Measurements from ENCODE around the gene NEK4. TPM values are rescaled to one million over a fixed set of nuclear protein-coding genes. Genes with fewer than 3 reads are reported as not detected.
"Not testable (repeated sequence)": the region's sequence is repeated elsewhere in the genome, so short reads cannot be mapped to it uniquely, and the experiment has no call there.

The NEK4 gene
- total and polyA plus RNA-seq, 2 donors (not counting 1 experiment from before 2014, with no cell fraction given): 9.0 to 33.8 TPM

GRCh38 chr3:52777127-52777958 lies 6.6 kb upstream of the NEK4 start, which contains the start of gene ITIH1:
Gene ITIH1, plus strand, starts transcription at chr3:52777599. Its CDS starts 17 bp downstream, at chr3:52777616.
- Mint-ChIP-seq H3K27me3 (no peaks in the 10 kb centered on the region), H3K27ac (peak within 1 kb of the TSS; percentile 50), H3K4me1 (peaks cover 14% of the 10 kb centered on the region), H3K9me3 (ENCODE audit: insufficient read depth) (no peaks in the 10 kb centered on the region), H3K4me3 (no peak within 1 kb of the TSS)
- Histone ChIP-seq H2AFZ (ENCODE audit: insufficient read depth, low read depth, low read length, poor library complexity, severe bottlenecking) (no peak within 1 kb of the TSS), H4K20me1 (ENCODE audit: control insufficient read depth, insufficient read depth, low read length, poor library complexity, severe bottlenecking) (no peaks in the 10 kb centered on the region), H3K9ac (ENCODE audit: low read length) (no peak within 1 kb of the TSS), H3K27ac (ENCODE audit: low read length in 2 of 2) (no peak within 1 kb of the TSS), H3K79me2 (ENCODE audit: control insufficient read depth, insufficient read depth, low read length) (no peaks in the 10 kb centered on the region), H3K9me3 (ENCODE audit: control extremely low read depth in 1 of 3, control insufficient read depth in 2 of 3, insufficient read depth in 1 of 3, low read length in 2 of 3) (no peaks in the 10 kb centered on the region), H3K4me2 (replicated peaks; ENCODE audit: low read depth, low read length, poor library complexity, severe bottlenecking) (no peak within 1 kb of the TSS), H3K27me3 (replicated peaks in 1 of 4; ENCODE audit: control extremely low read depth in 1 of 4, control insufficient read depth in 3 of 4, insufficient read depth in 4 of 4, low read length in 3 of 4) (no peaks in the 10 kb centered on the region), H3K36me3 (replicated peaks in 1 of 2; ENCODE audit: control extremely low read depth in 1 of 2, control insufficient read depth in 1 of 2, extremely low read depth in 1 of 2, insufficient read depth in 2 of 2, low read length in 1 of 2) (no peaks in the 10 kb centered on the region), H3K4me1 (ENCODE audit: control insufficient read depth in 2 of 2, insufficient read depth in 2 of 2, low read length in 2 of 2) (peaks cover 14 to 19% of the 10 kb centered on the region in 2 donors), H3K4me3 (ENCODE audit: control extremely low read depth in 1 of 5, extremely low read depth in 1 of 5, insufficient read depth in 1 of 5, low read depth in 2 of 5, low read length in 4 of 5) (no peak within 1 kb of the TSS)
- DNase-seq: no peak
- ATAC-seq (ENCODE audit: low read depth): no peak
- WGBS (ENCODE audit: insufficient coverage): 92% methylated on average over 10 of the region's 12 CpGs
- CTCF ChIA-PET: interaction anchor here (0.7 kb wide), 1 partner anchor 15 kb away, joined by 3 read pairs; no protein-coding TSS in a partner anchor
- intact Hi-C loops (cut with micrococcal nuclease): no loop called here
- TF ChIP-seq CTCF (IDR thresholded peaks at IDR 0.05) (no peak), EZH2 (IDR thresholded peaks at IDR 0.05; ENCODE audit: borderline replicate concordance, insufficient read depth, low read depth, low read length, poor library complexity, severe bottlenecking) (no peak)
- POLR2A ChIA-PET: no interaction called here

- 100% methylated on average over 5 of the region's 6 CpGs for WGBS (ENCODE audit: insufficient coverage)
- H3K9me3 Mint-ChIP-seq (ENCODE audit: insufficient read depth); H2AFZ ChIP-seq (ENCODE audit: insufficient read depth, low read depth, low read length, poor library complexity, severe bottlenecking); H3K27me3 Mint-ChIP-seq; ATAC-seq (ENCODE audit: low read depth); H3K4me2 ChIP-seq (replicated peaks; ENCODE audit: low read depth, low read length, poor library complexity, severe bottlenecking); intact Hi-C loops (cut with micrococcal nuclease); H3K36me3 ChIP-seq (replicated peaks in 1 of 2; ENCODE audit: control extremely low read depth in 1 of 2, control insufficient read depth in 1 of 2, extremely low read depth in 1 of 2, insufficient read depth in 2 of 2, low read length in 1 of 2); H3K27me3 ChIP-seq (replicated peaks in 1 of 4; ENCODE audit: control extremely low read depth in 1 of 4, control insufficient read depth in 3 of 4, insufficient read depth in 4 of 4, low read length in 3 of 4); H3K4me3 ChIP-seq (ENCODE audit: control extremely low read depth in 1 of 5, extremely low read depth in 1 of 5, insufficient read depth in 1 of 5, low read depth in 2 of 5, low read length in 4 of 5); H3K9me3 ChIP-seq (ENCODE audit: control extremely low read depth in 1 of 3, control insufficient read depth in 2 of 3, insufficient read depth in 1 of 3, low read length in 2 of 3); H3K27ac ChIP-seq (ENCODE audit: low read length in 2 of 2); H3K27ac Mint-ChIP-seq; H3K9ac ChIP-seq (ENCODE audit: low read length); H3K79me2 ChIP-seq (ENCODE audit: control insufficient read depth, insufficient read depth, low read length); H4K20me1 ChIP-seq (ENCODE audit: control insufficient read depth, insufficient read depth, low read length, poor library complexity, severe bottlenecking); POLR2A ChIA-PET; DNase-seq; H3K4me3 Mint-ChIP-seq: not testable (repeated sequence)
- peaks cover 14 to 21% of the 10 kb centered on the region in 2 donors for H3K4me1 ChIP-seq (ENCODE audit: control insufficient read depth in 2 of 2, insufficient read depth in 2 of 2, low read length in 2 of 2)
- CTCF ChIA-PET: interaction anchor here (0.7 to 1.5 kb wide), 2 partner anchors 12 to 16 kb away, joined by 3 to 4 read pairs; no protein-coding TSS in a partner anchor
- H3K4me1 Mint-ChIP-seq: peaks cover 14% of the 10 kb centered on the region
Observed at GRCh38 chr3:52776486-52776885, 5.7 kb upstream of the NEK4 start.

All from B cell (primary cell).